LNCAP (cell line): ENCODE measurements around the gene TBC1D14.

Experiments used
- TF ChIP-seq, protein P1 (sequence below): fragments of 450-650 bp; IDR thresholded peaks from 2 replicates; pipeline ENCODE4 v1.5.1; 2017; ENCODE audit warnings: mild to moderate bottlenecking

TBC1D14 gene

DNA sequence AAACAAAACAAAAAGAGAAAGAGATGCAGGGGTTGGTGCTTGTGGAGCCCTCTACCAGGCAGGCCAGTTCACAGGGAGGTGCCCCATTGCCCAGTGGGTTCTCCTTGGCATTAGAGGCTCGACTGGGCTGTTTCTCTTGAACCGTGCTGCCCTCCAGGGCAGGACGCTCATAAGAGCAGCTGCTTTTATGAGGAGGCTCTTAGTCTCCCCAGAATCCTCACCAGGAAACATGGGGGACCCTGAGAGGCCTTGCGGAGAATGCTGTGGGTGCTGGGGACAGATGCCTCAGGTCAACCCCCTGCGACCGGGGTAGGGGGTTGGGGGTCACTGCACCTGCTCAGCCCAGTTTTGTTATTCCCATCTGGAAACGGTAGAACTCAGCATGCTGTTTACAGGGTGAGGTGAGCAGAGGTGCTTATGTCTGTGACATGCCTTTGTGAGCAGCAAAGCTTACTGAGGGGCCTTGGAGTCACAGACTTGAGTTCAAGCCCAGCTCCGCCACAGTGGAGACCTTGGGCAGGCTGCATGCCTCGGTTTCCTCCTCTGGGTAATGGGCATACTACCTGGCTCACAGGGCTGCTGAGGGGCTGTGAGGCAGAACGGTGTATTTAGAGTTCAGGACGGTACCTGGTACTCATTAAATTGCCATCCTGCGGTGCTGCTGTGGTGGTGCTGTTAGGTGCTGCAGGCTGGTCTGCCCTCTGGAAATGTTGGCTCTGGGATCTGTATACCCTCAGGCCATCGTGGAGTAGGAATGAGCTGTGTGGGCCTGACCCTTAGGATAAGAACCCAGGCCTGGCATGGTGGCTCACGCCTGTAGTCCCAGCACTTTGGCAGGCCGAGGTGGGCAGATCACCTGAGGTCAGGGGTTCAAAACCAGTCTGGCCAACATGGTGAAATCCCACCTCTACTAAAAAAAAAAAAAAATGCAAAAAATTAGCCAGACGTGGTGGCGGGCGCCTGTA is 5.7 kb downstream of the TBC1D14 start:
- TF ChIP-seq, protein P1, sequence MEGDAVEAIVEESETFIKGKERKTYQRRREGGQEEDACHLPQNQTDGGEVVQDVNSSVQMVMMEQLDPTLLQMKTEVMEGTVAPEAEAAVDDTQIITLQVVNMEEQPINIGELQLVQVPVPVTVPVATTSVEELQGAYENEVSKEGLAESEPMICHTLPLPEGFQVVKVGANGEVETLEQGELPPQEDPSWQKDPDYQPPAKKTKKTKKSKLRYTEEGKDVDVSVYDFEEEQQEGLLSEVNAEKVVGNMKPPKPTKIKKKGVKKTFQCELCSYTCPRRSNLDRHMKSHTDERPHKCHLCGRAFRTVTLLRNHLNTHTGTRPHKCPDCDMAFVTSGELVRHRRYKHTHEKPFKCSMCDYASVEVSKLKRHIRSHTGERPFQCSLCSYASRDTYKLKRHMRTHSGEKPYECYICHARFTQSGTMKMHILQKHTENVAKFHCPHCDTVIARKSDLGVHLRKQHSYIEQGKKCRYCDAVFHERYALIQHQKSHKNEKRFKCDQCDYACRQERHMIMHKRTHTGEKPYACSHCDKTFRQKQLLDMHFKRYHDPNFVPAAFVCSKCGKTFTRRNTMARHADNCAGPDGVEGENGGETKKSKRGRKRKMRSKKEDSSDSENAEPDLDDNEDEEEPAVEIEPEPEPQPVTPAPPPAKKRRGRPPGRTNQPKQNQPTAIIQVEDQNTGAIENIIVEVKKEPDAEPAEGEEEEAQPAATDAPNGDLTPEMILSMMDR = no peak

DNA sequence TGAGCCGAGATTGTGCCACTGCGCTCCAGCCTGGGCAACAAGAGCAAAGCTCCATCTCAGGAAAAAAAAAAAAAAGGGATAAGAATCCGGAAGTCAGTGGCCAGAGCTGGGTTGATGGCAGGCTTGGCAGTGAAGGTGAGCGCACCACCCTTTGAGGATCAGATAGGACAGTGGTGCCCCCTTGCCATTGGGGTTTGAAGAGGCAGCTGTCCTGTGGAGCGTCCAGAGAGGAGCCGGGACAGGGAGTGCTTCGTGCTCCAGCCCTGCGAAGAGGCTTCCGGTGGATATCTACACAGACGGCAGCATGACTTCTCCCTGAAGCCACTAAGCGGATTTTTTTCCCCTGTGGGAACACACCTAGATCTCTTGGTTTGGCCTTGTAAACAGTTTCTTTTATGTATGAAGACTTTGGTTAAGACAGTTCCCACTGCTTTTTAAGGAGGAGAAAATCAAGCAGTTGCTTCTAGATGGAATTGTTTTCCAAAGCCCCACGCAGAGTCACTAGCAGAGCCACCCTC is 6.5 kb downstream of the TBC1D14 start:
- TF ChIP-seq, protein P1 = no peak

DNA sequence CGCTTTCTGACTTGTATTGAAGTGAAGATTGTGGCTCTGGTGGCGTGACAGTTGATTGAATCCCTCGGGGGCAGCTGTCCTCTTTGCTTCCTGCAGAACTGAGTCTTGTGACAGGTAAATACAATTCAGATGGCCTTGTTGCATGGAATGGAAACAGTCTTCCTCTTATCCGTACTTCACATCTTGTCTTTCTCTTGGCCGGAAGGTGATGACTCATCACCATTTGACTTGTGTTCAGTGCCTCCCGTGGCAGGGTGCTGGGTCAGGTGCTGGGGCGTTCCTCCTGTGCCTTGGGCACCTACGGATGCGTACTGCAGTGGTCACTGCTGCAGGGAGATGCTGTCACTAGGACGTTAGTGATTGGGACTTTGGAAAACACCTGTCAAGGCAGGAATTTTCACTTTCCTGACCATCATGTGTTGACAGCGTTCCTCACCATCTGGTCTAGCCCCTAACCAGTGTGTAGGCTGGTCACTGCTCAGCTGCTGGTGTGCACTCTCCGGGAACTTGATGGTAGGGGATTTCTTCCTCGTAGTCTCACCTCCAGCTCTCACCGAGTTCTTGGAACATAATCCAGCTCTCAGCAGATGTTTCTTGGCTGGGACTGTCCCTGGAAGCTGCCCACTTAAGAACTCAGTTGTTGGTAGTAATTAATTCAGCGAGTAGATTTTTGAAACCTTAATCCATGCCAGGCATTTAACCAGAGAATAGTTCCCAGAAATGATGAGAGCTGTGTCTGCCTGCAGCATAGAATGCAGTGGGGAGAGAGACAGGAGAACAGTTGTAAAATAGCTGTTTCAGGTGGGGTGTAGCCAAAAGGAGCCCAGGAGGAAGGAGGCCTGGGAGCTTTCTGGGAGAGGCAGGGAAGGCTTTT is 7.2 kb downstream of the TBC1D14 start:
- TF ChIP-seq, protein P1 = no peak

DNA sequence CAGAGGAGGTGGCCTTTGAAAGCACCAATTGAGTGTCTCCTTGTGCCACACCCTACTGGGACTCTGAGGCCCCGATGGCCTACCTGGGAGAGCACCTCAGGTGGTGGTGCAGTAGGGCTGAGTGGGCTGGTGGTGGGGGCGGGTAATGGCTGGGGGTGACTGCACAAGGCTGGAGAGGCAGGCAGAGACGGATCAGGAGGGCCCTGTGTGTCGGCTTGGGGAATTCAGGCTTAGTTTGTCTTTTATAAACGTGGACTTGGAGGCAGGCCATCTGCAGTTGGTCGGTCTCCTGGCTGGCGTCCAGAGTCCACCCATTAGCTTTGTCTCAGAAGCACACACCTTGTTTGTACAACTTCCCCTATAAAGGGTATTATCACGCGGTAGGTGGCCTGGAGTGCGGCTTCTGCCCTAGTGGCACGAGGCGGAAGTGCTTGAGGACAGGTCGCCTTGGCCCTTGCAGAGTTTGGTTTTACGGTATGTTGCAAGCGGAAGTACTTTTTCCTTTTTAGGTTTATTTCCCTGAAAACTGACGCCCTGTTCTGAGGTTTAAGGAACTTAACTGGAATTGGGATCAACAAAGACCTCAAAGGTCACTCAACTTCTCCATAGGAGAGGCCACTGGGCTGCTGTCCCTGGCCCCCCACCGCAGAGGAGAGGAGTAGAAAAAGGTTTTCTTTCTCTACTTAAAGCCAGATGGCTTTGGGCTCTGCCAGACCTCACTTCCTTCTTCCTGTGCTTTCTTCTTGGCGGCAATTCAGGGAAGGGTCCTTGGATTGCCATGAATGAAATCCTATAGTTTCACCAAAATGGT is 8.0 kb downstream of the TBC1D14 start:
- TF ChIP-seq, protein P1 = peak; percentile 60; the same call in 1 of the 2 replicates

DNA sequence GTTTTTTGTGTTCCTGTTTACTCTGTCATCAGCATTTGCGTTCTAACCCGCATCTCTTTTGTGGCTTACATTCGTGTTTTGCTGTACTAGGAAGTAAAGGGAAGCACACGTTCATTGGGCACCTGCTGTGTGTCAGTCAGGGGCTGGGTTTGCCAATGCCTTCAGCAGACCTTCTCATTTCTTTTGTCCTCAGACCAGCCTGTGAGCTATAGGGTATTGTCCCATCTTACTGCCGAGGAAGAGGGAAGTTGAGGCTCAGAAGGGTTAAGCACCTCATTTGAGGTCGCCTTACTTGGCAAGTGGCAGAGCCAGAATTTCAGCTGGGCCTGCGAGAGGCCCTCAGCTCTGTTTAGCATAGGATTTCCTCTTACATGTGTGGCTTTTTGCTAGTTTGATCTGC is 8.7 kb downstream of the TBC1D14 start:
- TF ChIP-seq, protein P1 = no peak

DNA sequence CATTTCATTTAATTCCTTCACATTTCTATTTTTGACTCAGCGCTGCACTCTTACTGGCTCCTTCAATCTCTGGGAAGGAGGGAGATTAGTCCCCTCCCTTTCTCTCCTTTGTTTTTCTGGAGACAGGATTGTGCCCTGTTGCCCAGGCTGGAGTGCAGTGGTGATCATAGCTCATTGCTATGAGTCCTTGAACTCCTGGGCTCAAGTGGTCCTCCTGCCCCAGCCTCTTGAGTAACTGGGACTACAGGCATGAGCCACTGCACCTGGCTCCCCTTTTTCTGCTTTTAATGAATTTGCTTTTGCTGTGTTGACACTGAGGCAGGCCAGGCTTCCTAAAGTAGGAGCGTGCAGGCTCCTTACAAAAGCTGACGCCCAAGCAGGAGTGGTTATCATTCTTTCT is 10.5 kb downstream of the TBC1D14 start:
- TF ChIP-seq, protein P1 = no peak

DNA sequence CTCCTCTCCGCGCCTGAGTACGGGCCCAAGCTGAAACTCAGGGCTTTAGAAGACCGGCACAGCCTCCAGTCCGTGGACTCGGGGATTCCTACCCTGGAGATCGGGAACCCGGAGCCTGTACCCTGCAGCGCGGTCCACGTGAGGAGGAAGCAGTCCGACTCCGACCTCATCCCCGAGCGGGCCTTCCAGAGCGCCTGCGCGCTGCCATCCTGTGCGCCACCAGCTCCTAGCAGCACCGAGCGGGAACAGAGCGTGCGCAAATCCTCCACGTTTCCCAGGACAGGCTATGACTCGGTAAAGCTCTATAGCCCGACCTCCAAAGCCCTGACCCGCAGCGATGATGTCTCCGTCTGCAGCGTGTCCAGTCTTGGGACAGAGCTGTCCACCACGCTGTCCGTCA is 13.9 kb downstream of the TBC1D14 start:
- TF ChIP-seq, protein P1 = no peak
